Neural crest cell (in vitro differentiated cells): Measurements from ENCODE around the gene SLC25A26. TPM values are rescaled to one million over a fixed set of nuclear protein-coding genes. Genes with fewer than 3 reads are reported as not detected.

Experiments used
- DNase-seq: peaks from one replicate; pipeline ENCODE4 v3.0.0; 2021; ENCODE audit warnings: low read depth, mixed read lengths, low spot score
- H3K27ac Mint-ChIP-seq: one replicate; pipeline ENCODE4 v1.8.0; 2021; ENCODE audit warnings: mild to moderate bottlenecking, mixed read lengths; ENCODE audit not compliant: unreplicated experiment
- H3K27me3 Mint-ChIP-seq: 2 replicates; pipeline ENCODE4 v1.8.0; 2021; ENCODE audit warnings: low read depth, mild to moderate bottlenecking, mixed read lengths
- H3K36me3 Mint-ChIP-seq: 2 replicates; pipeline ENCODE4 v1.8.0; 2021; ENCODE audit warnings: low read depth, mild to moderate bottlenecking, mixed read lengths
- H3K4me1 Mint-ChIP-seq: 2 replicates; pipeline ENCODE4 v1.8.0; 2021; ENCODE audit warnings: mixed read lengths
- H3K4me3 Mint-ChIP-seq: one replicate; pipeline ENCODE4 v1.8.0; 2021; ENCODE audit warnings: mild to moderate bottlenecking, mixed read lengths
- H3K9me3 Mint-ChIP-seq: 2 replicates; pipeline ENCODE4 v1.8.0; 2021; ENCODE audit warnings: mixed read lengths
- CTCF ChIP-seq: fragments of 200-600 bp; sonication (generic); conservative IDR thresholded peaks from 2 replicates; pipeline ENCODE4 v1.5.0; 2021; ENCODE audit warnings: antibody characterized with exemption, mild to moderate bottlenecking
- total RNA-seq: library from RNA; stranded (reverse); gene quantifications from 2 replicates; pipeline ENCODE4 v1.2.1, GENCODE V29; 2021

The SLC25A26 gene
- total RNA-seq, 1 donor from 2014 or later = 10.1 TPM

DNA sequence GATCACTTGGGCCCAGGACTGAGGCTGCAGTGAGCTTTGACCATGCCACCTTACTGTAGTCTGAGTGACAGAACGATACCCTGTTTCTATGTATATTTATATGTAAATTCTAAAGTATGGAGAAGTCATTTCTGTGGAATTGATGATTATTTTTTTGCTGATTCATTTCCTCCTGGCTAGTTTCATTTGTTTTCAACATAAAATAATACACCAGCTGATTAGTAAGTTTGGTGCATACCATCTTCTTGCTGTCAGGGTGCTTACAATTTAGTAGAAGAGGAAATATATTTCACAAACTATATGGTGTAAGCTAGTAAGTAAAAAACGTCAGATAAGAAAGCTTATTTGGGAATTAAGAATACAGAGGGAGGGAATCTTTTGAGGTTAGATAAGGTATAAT is 36.0 kb downstream of the SLC25A26 start:
- Mint-ChIP-seq H3K9me3 (no peaks in the 10 kb centered on the region), H3K4me1 (peaks cover 28% of the 10 kb centered on the region), H3K36me3 (no peaks in the 10 kb centered on the region), H3K27ac (no peak overlapping the region), H3K4me3 (no peak overlapping the region), H3K27me3 (no peaks in the 10 kb centered on the region)
- no peak for TF ChIP-seq CTCF
- no peak for DNase-seq

DNA sequence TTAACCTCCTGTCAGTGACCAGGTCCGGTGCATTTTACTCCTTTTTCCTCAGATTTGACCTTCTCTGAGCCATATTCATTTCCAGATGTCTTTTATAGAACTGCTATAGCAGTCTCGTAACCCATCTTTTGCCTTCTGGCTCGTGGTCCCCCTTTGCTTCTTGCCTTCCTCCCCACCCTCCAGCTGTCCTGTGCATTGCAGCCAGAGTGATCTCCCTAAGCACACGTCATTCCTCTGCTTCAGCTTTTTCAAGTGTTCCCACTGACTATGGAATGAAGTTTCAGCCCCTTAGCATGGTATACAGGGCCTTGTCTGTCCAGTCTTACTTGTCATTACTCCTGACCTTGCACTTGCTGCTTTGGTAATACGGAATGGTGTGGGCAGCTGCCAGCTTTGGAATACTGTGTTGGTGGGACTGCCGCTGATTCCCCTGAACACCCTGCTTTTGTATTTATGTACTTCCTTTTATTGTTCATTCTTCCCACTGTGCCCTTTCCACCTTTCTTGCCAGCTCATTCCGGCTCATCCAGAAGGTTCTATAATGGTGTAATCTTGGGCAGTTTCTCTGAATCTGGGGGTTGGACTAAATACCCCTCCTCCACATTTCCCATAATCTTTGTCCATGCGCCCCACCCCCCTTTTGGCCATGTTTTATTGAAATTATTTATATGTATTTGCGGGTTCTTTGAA is 38.9 kb downstream of the SLC25A26 start:
- Mint-ChIP-seq H3K4me3 (no peak overlapping the region), H3K9me3 (no peaks in the 10 kb centered on the region), H3K4me1 (peaks cover 19% of the 10 kb centered on the region), H3K36me3 (no peaks in the 10 kb centered on the region), H3K27ac (peak overlapping the region; percentile 9), H3K27me3 (no peaks in the 10 kb centered on the region)
- no peak for TF ChIP-seq CTCF
- DNase-seq = no peak

- TF ChIP-seq CTCF = no peak
- Mint-ChIP-seq H3K4me1 (peaks cover 12% of the 10 kb centered on the region), H3K9me3 (no peaks in the 10 kb centered on the region), H3K27me3 (no peaks in the 10 kb centered on the region), H3K4me3 (no peak overlapping the region), H3K36me3 (no peaks in the 10 kb centered on the region), H3K27ac (no peak overlapping the region)
- no peak for DNase-seq
Measured at GRCh38 chr3:66260431-66260830, 39.6 kb downstream of the SLC25A26 start.

DNA sequence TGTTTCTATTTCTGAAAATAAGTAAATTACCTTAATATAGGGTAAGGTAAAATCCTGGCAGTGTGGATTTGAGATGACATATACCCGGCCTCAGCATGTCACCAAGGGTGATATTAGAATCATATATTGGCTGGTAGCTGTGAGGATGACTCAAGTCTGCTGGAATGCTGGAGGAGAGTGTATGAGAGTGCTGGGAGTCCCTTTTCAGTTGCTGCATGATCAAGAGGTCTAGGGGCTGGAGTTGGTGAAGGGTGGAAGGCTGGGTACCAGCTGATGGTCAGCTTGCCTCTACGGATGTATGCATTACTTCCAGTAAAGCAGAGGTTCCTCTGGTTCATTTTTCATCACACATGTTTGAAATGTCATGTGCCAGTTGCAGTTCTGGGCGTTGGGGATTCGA is 40.6 kb downstream of the SLC25A26 start:
- no peaks in the 10 kb centered on the region for H3K27me3 Mint-ChIP-seq

GRCh38 chr3:66265649-66266048 is 44.8 kb downstream of the SLC25A26 start:
- no peak for DNase-seq
- Mint-ChIP-seq H3K27me3 (no peaks in the 10 kb centered on the region), H3K27ac (no peak overlapping the region), H3K4me3 (no peak overlapping the region), H3K4me1 (no peaks in the 10 kb centered on the region), H3K36me3 (no peaks in the 10 kb centered on the region), H3K9me3 (no peaks in the 10 kb centered on the region)
- TF ChIP-seq CTCF = no peak

More for the DNA sequence above, 40.6 kb downstream of the SLC25A26 start:
- Mint-ChIP-seq H3K36me3 (no peaks in the 10 kb centered on the region), H3K4me1 (peaks cover 8% of the 10 kb centered on the region), H3K9me3 (no peaks in the 10 kb centered on the region), H3K4me3 (no peak overlapping the region), H3K27ac (no peak overlapping the region)
- no peak for DNase-seq
- TF ChIP-seq CTCF = no peak
